Stimulated activated CD4-positive, alpha-beta T cell treated with anti-CD3 and anti-CD28 coated beads, Interleukin-12 subunit alpha, Interleukin-12 subunit beta, amount 100 ng/mL, for 48 hours (primary cell): ENCODE measurements around the gene TXNDC11.
A peak's percentile ranks its signal among the peaks of the same experiment; 100 is the strongest.

ENCODE experiments used
- DNase-seq, 3 donors: peaks; one replicate each; pipeline ENCODE4 v3.0.0-alpha.2; 2020; ENCODE audit warnings: low read depth in 2 of 3, low spot score in 1 of 3

Gene TXNDC11

DNA sequence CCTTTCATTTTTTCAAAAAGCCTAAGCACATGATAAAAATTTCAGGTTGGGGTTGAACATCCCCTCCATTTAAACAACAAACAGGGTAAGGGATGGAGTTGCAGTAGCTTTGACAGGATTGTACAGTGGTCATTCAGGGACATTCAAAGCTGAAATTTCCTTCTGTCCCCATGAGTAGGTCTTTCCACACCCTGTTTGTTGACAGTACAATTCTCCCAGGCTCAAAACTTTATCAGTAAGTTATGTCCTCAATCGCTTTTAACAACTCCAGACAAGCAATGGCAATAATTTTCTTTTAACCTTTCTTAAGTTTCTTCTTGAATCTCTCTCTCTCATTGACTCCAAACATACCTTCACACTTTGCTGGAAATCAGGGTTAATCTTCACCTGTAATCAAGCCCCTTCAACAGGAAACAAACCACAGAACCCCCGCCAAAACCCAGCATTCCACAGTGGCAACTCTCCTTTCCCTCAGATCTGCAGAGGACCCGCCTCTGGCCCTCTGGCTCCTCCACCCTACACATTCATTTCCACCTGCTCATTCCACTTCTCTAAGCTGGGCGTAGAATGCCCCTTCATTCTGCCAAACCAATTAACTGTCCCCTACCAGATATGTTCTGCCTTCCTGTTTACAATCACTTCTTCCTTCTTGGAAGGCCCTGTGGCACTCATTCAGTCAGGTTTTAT is 20.7 kb downstream of the TXNDC11 start:
- no peak for DNase-seq

DNA sequence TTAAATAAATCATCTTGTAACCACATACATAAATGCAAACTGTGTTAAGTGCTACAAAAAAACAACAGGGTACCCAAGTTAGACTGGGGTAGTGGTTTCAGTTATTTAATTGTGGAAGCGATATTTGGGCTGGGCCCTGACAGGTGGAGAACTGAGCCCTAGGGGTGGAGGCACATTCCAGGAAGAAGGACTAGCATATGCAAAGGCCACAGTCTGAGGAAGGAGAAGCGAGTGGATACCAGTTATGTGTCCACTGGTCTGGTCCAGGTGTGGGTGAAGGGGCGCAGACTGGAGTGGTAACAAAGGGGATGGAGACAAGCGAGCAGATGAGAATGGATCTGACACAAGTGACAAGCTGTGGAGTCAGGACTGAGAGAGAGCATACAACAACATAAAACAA is 22.9 kb downstream of the TXNDC11 start:
- no peak for DNase-seq

DNA sequence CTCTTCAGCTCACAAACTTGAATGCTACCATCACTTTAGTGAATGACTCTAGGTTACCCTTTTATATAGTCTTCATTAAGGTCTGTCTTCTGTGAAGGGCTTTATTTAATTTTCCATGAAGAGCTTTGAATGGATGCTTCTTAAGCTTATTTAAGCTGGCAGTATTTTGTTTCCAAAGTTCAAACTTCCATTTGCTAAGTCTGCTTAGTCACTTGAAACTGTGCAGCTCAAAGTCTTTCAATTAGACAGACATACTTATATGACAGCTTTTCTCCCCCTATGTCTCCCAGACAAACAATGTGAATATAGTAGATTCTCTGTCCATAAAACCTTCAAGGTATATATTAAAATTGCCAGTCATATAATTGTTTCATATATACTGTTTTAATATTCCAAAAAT is 23.5 kb downstream of the TXNDC11 start:
- DNase-seq: no peak

DNA sequence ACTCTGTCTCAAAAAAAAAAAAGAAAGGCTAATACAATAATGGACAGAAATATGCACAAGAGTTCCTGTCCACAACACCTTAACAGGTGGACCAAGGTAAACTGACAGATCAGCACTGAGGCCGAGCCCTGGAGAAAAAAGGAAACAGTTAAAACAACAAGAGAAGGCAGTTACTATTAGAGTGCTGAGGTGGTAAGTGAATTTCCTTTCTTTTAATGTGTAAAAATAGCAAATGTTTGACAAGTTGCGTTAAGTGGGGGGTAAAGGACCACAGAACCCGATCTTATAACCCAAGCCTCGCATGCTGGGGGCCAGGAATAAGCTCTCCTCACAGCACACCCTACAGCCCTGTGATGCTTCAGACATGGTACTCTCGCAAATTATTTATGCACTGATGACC is 24.8 kb downstream of the TXNDC11 start:
- DNase-seq: no peak

DNA sequence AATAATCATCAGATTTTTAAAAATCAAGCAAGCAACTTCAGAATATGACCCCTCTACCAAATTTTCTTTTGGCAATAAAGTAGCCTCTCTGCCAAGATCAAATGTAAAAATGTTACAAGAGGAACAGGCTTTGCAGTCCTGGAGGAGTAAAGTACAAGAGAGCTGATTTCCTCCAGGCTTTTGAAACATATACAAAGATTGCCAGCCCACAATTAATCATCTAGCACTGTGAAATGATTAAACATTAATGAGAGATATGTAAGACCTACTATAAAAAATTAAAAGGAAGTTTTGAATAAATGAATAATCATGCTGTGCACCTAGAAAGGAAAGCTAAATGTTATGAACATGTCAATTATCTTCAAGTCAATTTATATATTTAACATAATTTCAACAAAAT is 26.3 kb downstream of the TXNDC11 start:
- no peak for DNase-seq

DNA sequence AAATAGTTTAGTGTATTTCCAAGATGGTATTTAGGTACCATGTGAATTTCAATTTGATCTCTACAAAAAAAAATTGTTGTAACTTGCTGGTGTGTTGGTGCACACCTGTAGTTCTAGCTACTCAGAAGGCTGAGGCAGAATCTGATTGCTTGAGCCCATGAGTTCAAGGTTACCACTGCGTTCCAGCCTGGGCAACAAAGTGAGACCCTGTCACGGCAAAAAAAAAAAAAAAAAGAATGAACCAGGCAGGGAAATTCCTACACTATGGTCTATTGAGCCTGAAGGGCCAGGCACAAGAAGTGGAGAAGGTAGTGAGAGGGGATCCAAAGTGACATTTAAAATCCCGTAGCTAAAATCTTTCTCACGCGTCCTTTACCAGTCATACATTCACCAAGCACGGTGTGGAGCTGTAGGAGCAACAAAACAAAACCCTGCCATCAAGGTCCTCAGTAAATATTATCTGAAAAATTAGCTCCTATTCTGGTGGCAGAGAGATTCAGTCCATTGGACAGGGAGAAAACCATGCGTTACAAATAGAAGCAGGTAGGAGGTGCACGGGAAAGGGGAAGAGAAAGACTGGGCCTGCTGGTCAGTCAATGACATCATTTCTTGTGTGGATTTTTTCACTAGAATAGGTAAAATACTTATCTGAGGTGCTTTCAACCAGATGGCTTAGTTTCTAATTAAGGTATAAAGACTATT is 27.3 kb downstream of the TXNDC11 start:
- DNase-seq: no peak

DNA sequence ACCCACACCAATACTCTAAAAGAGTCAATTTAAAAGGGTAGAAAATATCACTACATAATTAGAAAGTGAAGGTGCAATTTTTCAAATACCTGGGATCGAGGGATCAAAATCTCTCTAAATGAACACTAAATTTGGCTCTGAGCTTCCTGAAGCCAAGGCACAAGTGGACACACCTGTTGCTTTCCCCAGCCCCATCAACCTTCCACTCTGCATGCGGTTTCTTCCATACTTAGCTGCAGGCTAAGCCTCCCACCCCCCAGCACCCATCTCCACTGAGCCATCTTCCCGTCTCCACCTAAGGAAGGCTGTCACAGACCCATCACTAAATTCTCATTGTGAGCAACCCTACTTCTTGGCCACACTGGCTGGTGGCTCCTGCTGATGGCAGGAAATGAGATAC is 30.5 kb downstream of the TXNDC11 start:
- no peak for DNase-seq

DNA sequence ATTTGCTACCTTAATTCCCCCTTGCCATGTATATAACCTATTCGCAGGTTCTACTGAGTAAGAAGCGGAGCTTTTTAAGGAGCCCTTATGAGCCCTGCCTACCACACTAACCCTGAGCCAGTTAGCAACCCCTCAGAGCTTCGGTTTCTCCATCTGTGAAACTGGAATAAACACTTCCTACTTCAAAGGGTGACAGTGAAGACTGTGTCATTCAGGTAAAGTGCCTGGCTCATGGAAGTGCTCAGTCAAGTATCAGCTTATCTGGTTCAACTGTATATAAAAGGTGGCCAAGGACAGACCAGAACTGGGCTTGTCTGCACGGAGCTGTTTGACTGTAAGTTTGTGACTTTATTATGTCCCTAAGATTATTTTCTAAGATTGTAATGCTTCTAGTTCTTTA is 31.0 kb downstream of the TXNDC11 start:
- DNase-seq: no peak

DNA sequence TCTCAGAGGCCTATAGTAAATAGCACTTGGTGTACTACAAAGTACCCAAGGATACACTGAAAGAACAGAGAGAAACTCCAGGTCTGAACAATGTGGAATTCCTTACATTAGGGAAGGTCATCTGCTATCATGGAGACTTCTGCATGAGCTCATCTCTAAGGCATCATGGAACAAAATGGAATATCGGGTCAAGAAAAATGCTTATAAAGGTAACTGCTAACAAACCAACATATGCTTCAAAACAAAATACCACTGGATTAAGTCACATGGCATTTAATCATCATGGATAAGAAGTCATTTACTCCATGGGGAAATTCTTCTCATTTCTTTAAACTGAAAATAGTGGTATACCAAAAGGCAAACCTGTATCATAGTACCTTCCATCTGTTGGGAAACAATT is 34.2 kb downstream of the TXNDC11 start:
- no peak for DNase-seq

DNA sequence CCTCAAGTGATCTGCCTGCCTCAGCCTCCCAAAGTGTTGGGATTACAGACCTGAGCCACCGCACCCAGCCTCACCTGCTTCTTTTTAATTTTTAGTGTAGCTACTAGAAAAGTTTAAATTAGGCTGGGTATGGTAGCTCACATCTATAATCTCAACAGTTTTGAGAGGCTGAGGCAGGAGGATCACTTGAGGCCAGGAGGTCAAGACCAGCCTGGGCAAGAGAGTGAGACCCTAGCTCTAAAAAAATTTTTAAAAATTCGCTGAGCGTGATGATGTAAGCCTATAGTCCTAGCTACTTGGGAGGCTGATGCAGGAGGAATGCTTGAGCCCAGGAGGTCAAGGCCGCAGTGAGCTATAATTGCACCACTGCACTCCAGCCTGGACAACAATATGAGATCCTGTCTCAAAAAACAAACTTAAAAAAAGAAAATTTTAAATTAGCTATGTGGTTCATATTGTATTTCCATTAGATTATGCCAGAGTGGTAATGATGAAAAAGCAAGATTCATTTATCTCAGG is 34.9 kb downstream of the TXNDC11 start:
- no peak for DNase-seq

DNA sequence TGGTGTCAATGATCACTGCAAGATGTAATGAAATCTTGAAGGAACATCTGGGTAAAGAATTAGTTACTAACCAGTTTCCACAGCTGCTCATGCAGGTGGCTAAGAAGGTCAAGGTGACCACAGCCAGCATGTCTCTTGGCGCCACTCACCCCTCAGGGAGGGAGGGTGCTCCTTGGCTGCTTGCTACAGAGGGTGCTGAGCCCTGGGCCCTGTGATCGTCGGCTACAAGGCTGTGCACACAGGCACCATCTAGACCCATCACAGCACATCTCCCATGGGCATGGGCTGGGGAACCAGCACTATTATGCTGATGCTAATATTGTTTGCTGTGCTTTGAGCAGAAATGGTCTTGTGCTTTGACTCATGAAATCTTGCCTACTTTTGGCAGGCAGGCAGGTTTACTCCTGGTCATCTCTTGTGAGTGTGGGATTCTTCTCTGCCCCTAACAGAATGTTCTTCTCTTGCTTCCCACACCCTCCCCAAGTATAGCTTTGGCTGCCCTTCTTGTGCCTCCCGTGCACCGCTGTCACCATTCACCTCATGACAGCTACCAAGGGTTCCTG is 36.4 kb downstream of the TXNDC11 start:
- no peak for DNase-seq

DNA sequence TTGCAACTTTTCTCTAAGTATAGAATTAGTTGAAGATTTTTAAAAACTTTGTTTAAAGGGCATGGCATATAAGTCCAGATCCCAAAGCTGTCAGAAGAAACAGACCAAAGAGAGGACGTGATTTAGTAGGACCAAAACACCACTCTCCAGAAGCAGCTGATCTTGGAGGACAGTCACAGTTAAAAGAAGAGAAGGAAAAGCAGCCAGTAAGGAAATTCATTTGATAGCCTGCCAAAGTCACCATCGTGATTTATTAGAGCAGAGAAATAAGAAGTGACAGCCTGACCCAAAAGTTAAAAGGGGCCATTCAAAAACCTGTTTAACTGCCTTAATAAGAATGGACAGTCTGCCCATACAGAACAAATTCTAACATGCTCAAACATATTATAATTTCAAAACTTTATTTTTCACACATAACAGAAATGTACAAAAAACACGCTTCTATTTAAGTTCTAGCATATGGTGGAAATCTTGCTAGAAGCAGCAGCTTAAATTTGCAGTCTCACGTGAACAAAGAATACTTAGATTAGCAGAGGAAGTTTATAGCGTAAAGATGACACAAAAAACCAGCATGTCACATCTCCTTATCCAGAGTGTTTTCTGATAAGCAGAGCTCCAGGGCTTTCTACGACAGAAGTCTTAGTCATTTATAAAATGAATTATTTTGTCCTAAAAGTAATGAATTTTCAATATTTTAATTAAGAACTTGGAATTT is 37.2 kb downstream of the TXNDC11 start:
- no peak for DNase-seq

DNA sequence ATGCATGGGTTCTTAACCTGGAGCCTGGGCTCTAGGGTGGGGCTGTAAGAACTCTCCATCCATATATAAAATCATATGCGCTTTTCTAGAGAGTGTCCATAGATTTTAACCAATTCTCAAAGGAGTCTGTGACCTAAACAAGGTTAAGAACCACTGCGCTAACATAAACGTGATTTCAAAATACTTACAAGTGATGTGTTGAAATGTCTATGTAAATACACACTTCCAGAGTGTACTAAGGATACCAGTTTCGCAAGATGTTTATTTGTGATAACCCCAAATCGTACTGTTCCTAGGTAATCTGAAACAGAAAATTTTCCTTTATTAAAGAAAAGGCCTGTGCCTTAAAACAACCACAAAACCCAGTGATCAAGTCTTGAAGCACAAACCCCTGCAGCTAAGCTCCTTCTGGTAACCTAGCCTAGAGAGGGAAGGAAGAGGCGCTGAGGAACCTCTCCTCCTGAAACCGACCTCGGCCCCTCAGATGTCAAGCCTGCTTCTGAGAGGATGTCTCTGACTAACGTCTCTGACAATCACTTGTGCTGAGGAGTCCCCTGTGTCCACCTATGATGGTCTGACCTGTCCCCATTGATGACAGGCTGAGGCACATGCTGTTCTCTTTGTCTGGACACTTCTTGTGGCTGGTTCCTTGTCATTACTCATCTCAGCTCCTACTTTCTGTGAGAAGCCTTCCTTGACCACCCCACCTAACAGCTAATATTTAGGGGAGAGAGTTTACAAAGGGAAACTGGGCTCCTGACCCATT is 42.2 kb downstream of the TXNDC11 start:
- no peak for DNase-seq

DNA sequence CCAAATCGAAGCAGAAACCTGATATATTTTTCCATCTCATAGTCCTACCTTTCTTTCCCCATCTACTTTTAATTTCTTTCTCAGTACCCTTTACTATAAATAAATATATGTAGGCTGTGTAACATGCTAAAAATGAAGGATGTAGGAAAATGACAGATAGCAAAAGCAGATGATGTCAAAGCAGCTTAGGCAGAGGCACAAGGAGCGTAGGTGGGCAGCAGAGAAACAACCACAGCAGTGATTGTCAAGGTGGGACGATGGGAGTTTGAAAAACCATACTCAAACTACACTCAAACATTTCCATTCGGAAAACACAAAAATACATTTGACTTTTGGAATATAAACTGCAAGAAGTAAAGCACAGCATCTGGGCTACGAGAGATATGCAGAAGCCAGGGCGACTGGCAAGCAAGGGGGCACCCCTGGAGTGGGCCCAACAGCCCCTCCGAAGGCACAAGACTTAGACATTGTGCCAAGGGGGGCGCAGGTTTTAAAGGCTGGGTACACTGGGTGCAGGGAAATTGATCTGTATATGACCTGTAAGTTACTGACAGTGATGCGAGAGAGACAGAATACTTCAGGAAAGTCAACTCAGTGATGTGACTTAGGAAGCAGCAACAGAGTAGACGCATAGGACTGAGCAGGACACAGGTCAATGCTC is 43.3 kb downstream of the TXNDC11 start:
- no peak for DNase-seq

DNA sequence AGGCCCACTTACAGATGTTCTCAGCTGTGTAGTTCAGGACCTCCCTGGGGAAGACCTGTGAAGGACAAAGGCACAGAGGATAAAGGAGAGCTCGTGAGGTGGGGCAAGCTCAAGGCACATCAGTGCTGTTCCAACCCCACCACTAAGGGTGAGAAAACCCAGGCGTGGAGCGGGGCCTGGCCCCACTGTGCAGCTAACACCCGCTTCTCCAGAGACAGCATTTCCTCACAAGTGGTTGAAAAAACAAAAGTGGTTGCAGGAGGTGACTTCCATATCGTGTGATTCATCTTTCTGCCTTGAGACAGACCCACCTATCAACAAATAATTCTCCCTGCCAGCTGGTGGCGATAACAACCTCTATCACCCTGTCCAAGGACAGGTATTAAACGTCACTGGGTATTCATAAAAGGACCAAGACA is 44.4 kb downstream of the TXNDC11 start:
- DNase-seq: peak in 2 of 3 donors; percentile 10 to 17

DNA sequence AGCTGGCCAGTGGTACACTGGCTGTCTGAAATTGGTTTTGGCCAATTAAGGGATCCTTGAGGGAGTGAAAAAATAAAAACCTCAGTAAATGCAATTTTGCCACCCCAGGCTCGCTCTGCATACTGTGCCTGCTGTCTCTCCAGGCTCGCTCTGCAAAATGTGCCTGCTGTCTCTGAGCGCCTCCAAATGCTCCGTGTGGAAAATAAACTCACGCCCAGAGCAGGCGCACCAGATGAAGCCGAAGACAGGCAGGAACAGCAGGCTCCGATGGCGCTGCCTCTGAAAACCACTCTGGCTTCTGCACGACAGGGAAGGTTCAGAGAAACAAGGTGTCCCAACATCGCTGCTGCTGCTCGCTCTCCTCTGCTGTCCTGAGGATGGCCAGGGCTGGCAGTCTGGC is 45.3 kb downstream of the TXNDC11 start:
- no peak for DNase-seq

DNA sequence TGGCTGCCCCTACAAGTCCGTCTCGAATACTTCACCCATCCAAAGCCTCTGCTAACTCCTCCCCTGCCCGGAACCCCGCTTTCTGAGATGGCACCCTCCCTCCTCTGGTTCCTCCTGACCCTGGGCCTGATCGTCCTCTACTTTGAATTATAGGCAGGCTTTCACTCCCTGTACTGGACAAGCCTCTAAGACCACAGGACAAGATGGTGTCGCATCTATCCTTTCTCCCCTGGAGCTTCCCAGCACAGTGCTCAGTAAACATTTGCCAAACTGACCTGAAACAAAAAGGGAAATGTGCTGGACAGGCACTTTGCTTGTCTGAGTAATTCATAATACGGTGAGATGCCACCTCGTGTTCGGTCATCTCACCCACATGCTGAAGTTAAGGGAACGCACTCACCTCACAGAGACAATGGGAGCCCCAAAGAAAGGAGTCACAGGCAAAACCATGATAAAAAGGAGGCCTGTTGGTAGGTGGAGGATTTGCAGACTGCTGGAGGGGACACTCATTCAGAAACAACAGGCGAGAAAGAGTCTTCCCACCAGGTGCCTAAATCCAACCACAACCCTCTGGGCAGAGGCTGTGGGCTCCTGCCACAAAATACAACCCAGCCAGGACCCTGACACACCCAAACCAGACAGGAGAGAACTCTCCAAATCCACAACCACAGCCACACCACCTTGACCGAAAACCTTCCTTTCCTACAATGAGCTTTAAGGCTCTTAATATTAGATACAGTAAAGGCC is 46.2 kb downstream of the TXNDC11 start:
- no peak for DNase-seq

DNA sequence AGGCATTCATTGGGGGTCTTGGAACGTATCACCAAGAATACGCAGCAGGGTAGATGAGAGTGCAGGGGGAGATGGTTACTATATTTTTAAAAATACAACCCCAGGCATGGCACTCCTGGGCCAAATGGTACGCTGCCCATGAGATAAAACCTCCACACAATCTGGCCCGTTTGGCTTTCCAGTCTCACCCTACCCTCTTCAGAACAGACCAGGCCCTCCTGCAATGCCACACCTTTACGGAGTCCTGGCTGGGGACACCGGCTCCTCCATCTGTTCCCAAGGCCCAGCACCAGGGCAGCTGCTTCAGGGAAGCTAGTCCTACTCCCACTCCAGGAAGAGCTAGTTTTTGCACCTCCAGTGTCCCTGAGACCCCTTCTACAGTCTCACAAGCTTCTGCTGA is 50.0 kb downstream of the TXNDC11 start:
- no peak for DNase-seq

DNA sequence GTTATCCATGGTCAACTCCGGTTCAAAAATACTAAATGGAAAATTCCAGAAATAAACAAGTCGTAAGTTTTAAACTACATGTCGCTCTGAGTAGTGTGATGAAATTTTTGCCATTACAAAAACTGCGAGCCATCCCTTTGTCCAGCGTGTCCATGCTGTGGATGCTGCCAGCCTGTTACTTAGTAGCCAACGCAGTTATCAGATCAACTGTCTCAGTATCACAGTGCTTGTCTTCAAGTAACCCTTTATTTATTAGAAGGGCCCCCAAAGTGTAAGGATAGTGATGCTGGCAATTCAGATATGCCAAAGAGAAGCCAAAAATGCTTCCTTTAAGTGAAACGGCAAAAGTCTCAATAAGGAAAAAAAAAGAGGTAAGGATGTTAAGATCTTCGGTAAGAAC is 50.5 kb downstream of the TXNDC11 start:
- DNase-seq: no peak

DNA sequence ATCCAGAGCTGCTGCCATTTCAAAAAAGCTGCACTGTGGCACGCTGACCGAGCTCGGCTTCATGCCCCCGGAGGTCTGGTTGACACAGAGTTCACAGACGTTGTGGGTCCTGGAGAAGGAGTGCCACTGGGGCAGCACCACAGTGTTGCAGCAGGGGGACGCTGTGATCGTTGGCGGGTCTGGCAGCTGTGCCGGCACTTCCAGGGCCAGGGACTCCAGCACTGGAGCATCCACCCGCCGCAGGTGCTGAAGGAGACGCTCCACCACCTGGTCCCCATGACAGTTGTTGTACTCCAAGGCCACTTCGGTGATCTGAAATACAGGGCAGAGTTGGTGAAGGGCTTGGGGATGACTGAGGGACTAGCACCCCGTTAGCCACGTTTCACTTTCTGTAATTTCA is 50.9 kb downstream of the TXNDC11 start:
- no peak for DNase-seq
